Activated T-helper 1 cell treated with anti-CD3 and anti-CD28 coated beads, Interleukin-12 subunit alpha, Interleukin-12 subunit beta, Interleukin-2, Interleukin-4 antibody, amounts not matched to agents 30 ng/mL and 10 ng/mL and 1 ng/mL, durations not matched to agents 14 hours and 24 hours and 36 hours (primary cell): ENCODE data around the gene ZNF408. TPM values are rescaled to one million over a fixed set of nuclear protein-coding genes. Genes with fewer than 3 reads are reported as not detected.

Source experiments
- DNase-seq: peaks from one replicate; pipeline ENCODE4 v3.0.0; 2021; ENCODE audit warnings: low spot score
- H3K27ac Mint-ChIP-seq: one replicate; pipeline ENCODE4 v1.8.0; 2021; ENCODE audit warnings: mild to moderate bottlenecking, mixed read lengths
- H3K27me3 Mint-ChIP-seq: one replicate; pipeline ENCODE4 v1.8.0; 2022; ENCODE audit warnings: mild to moderate bottlenecking, moderate library complexity, mixed read lengths; ENCODE audit not compliant: insufficient read depth
- H3K36me3 Mint-ChIP-seq: one replicate; pipeline ENCODE4 v1.8.0; 2021; ENCODE audit warnings: low read depth, mixed read lengths
- H3K4me1 Mint-ChIP-seq: one replicate; pipeline ENCODE4 v1.8.0; 2021; ENCODE audit warnings: low read depth, mixed read lengths
- H3K4me3 Mint-ChIP-seq: one replicate; pipeline ENCODE4 v1.8.0; 2021; ENCODE audit warnings: mild to moderate bottlenecking, moderate library complexity, mixed read lengths
- H3K9me3 Mint-ChIP-seq: one replicate; pipeline ENCODE4 v1.8.0; 2021; ENCODE audit warnings: mixed read lengths
- intact Hi-C: fragments of 100-400 bp; cut with micrococcal nuclease; formaldehyde crosslinking; loops from one replicate; pipeline ENCODE4 v1.15.1; 2024
- total RNA-seq: library from RNA; stranded (reverse); gene quantifications from 2 replicates; pipeline ENCODE4 v1.2.3, GENCODE V29; 2022

Gene ZNF408
- 12.9 and 13.9 TPM in 2 replicates for total RNA-seq

- peaks cover 2% of the 10 kb centered on the region for H3K27me3 Mint-ChIP-seq
- peaks cover 39% of the 10 kb centered on the region for H3K36me3 Mint-ChIP-seq
- H3K27ac Mint-ChIP-seq, result peak within 1 kb of the TSS; percentile 95
- peak; percentile 98 for DNase-seq
- H3K4me1 Mint-ChIP-seq, result peaks cover 48% of the 10 kb centered on the region
- peak within 1 kb of the TSS; percentile 99 for H3K4me3 Mint-ChIP-seq
- intact Hi-C loops, result loop anchor here (1.0 to 5.0 kb wide), 15 partner anchors 29 to 1066 kb away; partner anchors contain the start of genes ACP2, AMBRA1, ARFGAP2 and ATG13
- no peaks in the 10 kb centered on the region for H3K9me3 Mint-ChIP-seq
Measured at GRCh38 chr11:46700241-46701077, at the start of gene ZNF408, which contains the start of gene ARHGAP1. ZNF408 (plus strand) TSS chr11:46701031; CDS start chr11:46701048, 17 bp downstream. ARHGAP1 (minus strand) TSS chr11:46700619; CDS start chr11:46696107, 4,512 bp downstream.

- Mint-ChIP-seq H3K27me3 (no peaks in the 10 kb centered on the region), H3K36me3 (peaks cover 36% of the 10 kb centered on the region), H3K4me1 (no peaks in the 10 kb centered on the region), H3K4me3 (no peak overlapping the region), H3K27ac (no peak overlapping the region), H3K9me3 (no peaks in the 10 kb centered on the region)
- intact Hi-C loops, result no loop called here
- DNase-seq, result no peak
Measured at GRCh38 chr11:46655631-46656030, 45.2 kb upstream of the ZNF408 start.

DNA sequence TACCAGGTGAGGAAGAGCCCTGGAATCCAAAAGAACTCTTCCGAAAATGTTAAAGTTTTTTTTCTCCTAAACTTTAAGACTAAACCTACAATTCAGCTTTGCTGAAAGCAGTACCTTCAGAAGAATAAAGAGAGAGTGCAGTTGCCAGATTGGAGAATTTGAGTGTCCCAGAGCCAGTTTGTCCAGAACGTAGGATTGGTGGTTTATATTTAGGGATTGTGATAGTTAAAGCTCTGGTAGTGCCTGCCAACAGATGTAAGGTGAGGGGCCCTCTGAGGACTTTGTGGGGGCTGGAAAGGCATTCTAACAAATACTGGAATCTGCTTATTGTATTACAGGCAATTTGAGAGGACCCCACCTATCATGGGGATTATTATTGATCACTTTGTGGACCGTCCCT lies 43.6 kb upstream of the ZNF408 start:
- H3K9me3 Mint-ChIP-seq, result no peaks in the 10 kb centered on the region
- no peaks in the 10 kb centered on the region for H3K27me3 Mint-ChIP-seq
- no peak overlapping the region for H3K27ac Mint-ChIP-seq
- intact Hi-C loops, result no loop called here
- no peaks in the 10 kb centered on the region for H3K4me1 Mint-ChIP-seq
- H3K4me3 Mint-ChIP-seq, result no peak overlapping the region
- H3K36me3 Mint-ChIP-seq, result peaks cover 28% of the 10 kb centered on the region
- DNase-seq, result no peak

- Mint-ChIP-seq H3K9me3 (no peaks in the 10 kb centered on the region), H3K4me1 (no peaks in the 10 kb centered on the region), H3K27me3 (no peaks in the 10 kb centered on the region), H3K4me3 (no peak overlapping the region), H3K27ac (no peak overlapping the region), H3K36me3 (peaks cover 28% of the 10 kb centered on the region)
- intact Hi-C loops, result no loop called here
- no peak for DNase-seq
Measured at GRCh38 chr11:46658259-46658658, 42.6 kb upstream of the ZNF408 start.

DNA sequence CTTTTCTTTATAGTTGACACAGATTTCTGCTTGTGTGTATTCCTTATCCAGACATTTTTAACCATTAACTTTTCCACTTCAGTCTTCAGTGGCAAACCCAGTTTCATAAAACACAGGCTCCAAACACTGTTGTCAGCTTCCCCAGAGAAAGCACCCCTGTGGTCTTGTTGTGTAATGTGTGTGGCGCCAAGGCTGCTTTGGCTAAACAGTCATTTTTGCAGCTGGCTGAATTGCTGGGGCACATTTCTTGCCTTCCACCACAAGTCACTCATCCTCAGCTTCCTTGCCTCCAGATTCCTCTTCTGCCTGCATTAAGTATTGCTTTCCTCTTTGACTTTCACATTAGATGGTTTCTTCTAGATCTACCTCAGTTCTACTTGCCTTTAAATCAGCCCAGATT lies 40.9 kb upstream of the ZNF408 start:
- Mint-ChIP-seq H3K4me1 (no peaks in the 10 kb centered on the region), H3K4me3 (no peak overlapping the region), H3K27me3 (no peaks in the 10 kb centered on the region), H3K36me3 (peaks cover 35% of the 10 kb centered on the region), H3K27ac (no peak overlapping the region), H3K9me3 (no peaks in the 10 kb centered on the region)
- intact Hi-C loops, result no loop called here
- no peak for DNase-seq

- Mint-ChIP-seq H3K36me3 (peaks cover 39% of the 10 kb centered on the region), H3K4me1 (no peaks in the 10 kb centered on the region), H3K9me3 (no peaks in the 10 kb centered on the region), H3K27ac (no peak overlapping the region), H3K4me3 (no peak overlapping the region), H3K27me3 (no peaks in the 10 kb centered on the region)
- intact Hi-C loops, result no loop called here
- DNase-seq, result no peak
Measured at GRCh38 chr11:46661836-46662235, 39.0 kb upstream of the ZNF408 start.

DNA sequence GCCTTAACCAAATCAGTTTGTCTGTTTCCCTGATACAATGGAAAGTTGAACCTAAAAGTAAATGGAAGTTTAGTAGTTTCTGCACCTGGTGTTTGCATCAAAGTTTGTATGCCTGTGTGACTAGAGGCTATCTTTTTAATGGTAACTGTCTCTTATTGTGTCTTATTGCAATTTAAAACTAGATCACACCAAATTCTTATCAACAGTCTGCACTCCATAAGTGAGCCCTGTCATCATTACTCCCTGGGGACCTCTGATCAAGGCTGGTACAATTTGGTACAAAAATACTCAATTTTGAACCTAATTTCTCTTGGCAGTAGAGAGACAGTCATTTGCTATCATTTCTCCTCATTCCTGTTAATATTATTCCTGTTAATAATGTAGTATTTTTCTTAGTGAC lies 38.5 kb upstream of the ZNF408 start:
- Mint-ChIP-seq H3K27ac (no peak overlapping the region), H3K9me3 (no peaks in the 10 kb centered on the region), H3K4me1 (no peaks in the 10 kb centered on the region), H3K27me3 (no peaks in the 10 kb centered on the region), H3K36me3 (peaks cover 36% of the 10 kb centered on the region), H3K4me3 (no peak overlapping the region)
- DNase-seq, result no peak
- intact Hi-C loops, result no loop called here

DNA sequence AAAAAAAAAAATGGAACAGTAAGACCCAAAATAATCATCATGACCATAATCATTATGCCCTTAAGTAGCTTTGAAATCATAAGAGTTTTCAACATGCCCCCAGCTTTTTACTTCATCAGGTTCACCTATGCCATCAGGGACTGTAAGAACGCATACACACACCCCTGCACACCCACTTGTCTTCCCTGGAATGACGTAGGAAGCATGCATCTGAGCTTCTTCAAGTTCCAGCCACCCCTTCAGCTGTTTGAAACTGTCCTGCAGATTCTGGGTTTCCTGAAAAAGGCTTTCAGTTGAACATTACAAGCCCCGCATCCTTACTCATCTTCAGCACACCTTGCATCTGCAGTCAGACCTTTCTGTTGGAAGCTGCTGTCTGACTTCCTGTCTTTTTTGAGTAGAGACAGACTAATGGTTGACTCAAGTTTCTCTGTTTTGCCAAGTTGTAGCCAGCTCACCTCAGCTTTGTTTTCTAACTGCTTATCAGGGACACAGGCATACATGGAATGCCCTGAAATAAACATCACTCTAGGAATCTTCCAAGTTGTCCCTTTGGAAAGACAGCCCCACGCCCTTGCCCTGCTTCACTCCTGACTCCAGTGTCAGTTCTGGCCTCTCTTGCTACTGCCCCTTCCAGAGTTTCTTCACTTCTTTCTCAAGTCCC lies 37.4 kb upstream of the ZNF408 start:
- Mint-ChIP-seq H3K27me3 (no peaks in the 10 kb centered on the region), H3K36me3 (peaks cover 33% of the 10 kb centered on the region), H3K4me3 (no peak overlapping the region), H3K4me1 (no peaks in the 10 kb centered on the region), H3K9me3 (no peaks in the 10 kb centered on the region), H3K27ac (peak overlapping the region; percentile 23)
- DNase-seq, result no peak
- intact Hi-C loops, result no loop called here

GRCh38 chr11:46664612-46665011 lies 36.2 kb upstream of the ZNF408 start:
- Mint-ChIP-seq H3K27ac (no peak overlapping the region), H3K27me3 (no peaks in the 10 kb centered on the region), H3K4me1 (peaks cover 4% of the 10 kb centered on the region), H3K4me3 (no peak overlapping the region), H3K9me3 (no peaks in the 10 kb centered on the region), H3K36me3 (peaks cover 29% of the 10 kb centered on the region)
- no peak for DNase-seq
- intact Hi-C loops, result no loop called here

GRCh38 chr11:46665356-46665755 lies 35.5 kb upstream of the ZNF408 start:
- intact Hi-C loops, result no loop called here
- H3K36me3 Mint-ChIP-seq, result peaks cover 29% of the 10 kb centered on the region
- no peak overlapping the region for H3K27ac Mint-ChIP-seq
- DNase-seq, result no peak
- H3K9me3 Mint-ChIP-seq, result no peaks in the 10 kb centered on the region
- no peak overlapping the region for H3K4me3 Mint-ChIP-seq
- H3K27me3 Mint-ChIP-seq, result no peaks in the 10 kb centered on the region
- H3K4me1 Mint-ChIP-seq, result peaks cover 9% of the 10 kb centered on the region

DNA sequence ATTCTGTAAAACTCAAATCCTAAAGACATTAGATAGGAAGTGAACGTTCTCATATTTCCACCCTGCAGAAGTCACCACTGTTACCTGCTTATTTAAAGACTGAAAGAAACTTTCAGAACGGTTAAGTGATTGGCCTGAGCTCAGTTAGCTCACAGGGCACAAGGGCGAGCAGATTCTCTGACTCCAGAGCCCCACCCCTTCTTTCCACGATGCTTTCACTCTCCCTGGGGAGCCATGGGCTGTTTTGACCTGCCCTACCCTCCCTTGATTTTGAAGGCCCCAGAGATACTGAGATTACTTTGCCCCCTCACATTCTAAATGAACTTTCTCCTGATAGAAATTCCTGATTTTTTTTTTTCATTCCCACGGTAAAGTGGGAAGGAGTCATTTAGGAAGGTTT lies 34.3 kb upstream of the ZNF408 start:
- no peak for DNase-seq
- peaks cover 20% of the 10 kb centered on the region for H3K4me1 Mint-ChIP-seq
- H3K9me3 Mint-ChIP-seq, result no peaks in the 10 kb centered on the region
- H3K27ac Mint-ChIP-seq, result no peak overlapping the region
- no peak overlapping the region for H3K4me3 Mint-ChIP-seq
- intact Hi-C loops, result no loop called here
- peaks cover 32% of the 10 kb centered on the region for H3K36me3 Mint-ChIP-seq
- no peaks in the 10 kb centered on the region for H3K27me3 Mint-ChIP-seq

GRCh38 chr11:46667043-46667481 lies 33.8 kb upstream of the ZNF408 start:
- Mint-ChIP-seq H3K27ac (no peak overlapping the region), H3K4me3 (no peak overlapping the region), H3K4me1 (peaks cover 26% of the 10 kb centered on the region), H3K36me3 (peaks cover 35% of the 10 kb centered on the region), H3K27me3 (no peaks in the 10 kb centered on the region), H3K9me3 (no peaks in the 10 kb centered on the region)
- intact Hi-C loops, result no loop called here
- no peak for DNase-seq

GRCh38 chr11:46668480-46669085 lies 32.2 kb upstream of the ZNF408 start:
- no peak for DNase-seq
- no peak overlapping the region for H3K4me3 Mint-ChIP-seq
- no peaks in the 10 kb centered on the region for H3K9me3 Mint-ChIP-seq
- H3K4me1 Mint-ChIP-seq, result peaks cover 35% of the 10 kb centered on the region
- intact Hi-C loops, result no loop called here
- no peak overlapping the region for H3K27ac Mint-ChIP-seq
- peaks cover 41% of the 10 kb centered on the region for H3K36me3 Mint-ChIP-seq
- H3K27me3 Mint-ChIP-seq, result no peaks in the 10 kb centered on the region
